ENCODE data around the gene TMEM53.
A peak's percentile ranks its signal among the peaks of the same experiment; 100 is the strongest.
"Not testable (repeated sequence)": the region's sequence is repeated elsewhere in the genome, so short reads cannot be mapped to it uniquely, and the experiment has no call there.

The TMEM53 gene

DNA sequence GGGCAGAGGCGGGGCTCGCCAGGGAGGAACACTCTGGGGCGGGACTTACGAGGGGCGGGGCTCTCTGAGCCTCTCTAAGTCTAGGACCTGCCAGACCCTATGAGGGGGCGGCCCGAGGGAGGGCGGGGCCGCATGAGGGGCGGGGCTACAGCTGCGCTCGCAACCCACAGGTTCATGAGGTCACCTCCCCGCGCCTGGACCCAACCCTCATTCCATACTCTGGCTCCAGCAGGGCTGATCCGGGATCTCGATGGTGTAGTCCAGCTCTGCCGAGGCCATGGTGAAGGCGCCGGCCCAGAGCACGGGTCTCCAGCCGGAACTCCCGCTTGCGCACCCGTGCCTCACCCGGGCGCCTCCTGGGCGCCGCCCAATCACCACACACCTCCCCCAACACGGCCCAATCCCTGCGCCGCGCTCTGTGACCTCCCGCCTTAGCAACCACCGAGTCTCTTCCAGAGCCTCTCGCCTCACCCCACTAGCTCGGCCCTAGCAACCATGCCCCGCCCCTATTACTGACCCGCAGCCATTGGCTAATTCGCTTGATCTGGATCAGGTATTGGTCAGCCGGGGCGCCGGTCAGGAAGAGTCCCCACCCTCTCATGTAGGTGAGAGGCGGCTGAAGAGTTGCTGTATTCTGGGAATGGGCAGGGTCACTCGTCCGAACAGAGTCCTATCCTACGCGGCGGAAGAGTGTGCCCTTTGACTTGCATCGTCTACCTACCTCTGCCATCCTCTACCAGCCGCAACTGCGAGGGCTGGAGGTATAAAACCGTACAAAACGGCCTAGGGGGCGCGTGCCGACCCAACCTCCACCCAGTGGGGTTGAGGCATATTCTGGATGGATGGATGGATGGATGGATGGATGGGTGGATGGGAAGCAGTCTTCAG is at the start of gene TMEM53, which contains the start of gene ARMH1:
TMEM53 (minus strand) TSS at position 369 of the 888 bp plus-strand sequence; CDS start at position 279, 90 bp downstream.
ARMH1 (plus strand) TSS at position 602 of the 888 bp plus-strand sequence. CDS start 14,984 bp downstream, outside the sequence.
- peak; percentile 98 for DNase-seq (ENCODE audit: low spot score)

DNA sequence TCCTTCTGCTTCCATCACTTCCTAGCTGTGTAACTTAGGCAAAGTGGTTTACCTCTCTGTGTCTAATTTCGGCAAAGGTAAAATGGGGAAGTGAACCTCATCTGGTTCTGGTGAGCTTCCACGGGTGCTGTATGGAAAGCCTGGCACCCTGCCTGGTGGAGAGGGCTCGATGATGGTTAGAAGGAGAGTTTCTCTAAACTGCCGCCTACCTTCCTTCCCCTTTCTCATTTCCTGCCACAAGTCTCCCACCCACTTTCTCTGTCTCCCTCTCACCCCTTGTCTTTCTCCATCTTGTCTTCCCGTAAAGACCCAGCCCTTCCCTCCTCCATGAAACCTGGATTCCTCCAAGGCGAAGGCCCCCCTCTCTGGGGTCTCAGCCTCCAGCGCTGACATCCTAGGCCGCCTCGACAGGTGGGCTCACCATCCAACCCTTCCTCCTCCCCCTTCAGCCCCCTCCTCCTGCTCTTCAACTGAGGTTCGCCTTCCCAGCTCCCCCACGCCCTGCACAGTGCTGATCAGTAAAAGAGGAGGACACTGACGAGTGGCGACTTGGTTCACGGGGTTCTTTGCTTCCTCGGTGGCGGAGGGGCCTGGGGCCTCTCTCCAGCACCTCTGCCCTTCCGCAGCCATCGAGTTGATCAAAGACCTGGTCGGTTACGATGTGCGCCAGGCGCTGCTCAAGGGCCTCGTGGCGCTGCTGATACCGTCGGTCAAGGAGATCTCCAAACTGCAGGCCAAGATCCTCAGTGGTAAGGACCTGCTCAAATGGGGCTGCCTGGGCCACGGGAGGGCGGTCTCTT is 49.4 kb upstream of the TMEM53 start:
- DNase-seq (ENCODE audit: low spot score), result no peak

DNA sequence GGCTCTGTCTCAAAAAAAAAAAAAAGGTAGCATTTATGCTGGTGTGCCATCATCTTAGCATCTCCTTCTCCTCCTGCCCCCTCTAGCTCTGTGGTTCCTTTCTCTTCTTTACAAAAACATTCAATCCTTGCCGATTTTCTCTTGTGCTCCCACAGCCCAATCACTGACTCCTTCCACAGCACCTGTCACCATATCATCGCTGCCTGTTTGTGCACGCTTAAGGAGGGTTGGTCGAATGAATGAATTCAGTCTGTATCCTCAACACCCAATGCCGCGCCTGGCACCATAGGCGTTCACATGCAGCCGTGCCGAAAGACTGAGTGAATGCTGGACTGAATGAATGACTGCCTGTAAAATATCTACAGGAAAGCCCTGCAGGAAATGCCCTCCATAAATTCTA is 48.8 kb upstream of the TMEM53 start:
- DNase-seq (ENCODE audit: low spot score), result no peak

DNA sequence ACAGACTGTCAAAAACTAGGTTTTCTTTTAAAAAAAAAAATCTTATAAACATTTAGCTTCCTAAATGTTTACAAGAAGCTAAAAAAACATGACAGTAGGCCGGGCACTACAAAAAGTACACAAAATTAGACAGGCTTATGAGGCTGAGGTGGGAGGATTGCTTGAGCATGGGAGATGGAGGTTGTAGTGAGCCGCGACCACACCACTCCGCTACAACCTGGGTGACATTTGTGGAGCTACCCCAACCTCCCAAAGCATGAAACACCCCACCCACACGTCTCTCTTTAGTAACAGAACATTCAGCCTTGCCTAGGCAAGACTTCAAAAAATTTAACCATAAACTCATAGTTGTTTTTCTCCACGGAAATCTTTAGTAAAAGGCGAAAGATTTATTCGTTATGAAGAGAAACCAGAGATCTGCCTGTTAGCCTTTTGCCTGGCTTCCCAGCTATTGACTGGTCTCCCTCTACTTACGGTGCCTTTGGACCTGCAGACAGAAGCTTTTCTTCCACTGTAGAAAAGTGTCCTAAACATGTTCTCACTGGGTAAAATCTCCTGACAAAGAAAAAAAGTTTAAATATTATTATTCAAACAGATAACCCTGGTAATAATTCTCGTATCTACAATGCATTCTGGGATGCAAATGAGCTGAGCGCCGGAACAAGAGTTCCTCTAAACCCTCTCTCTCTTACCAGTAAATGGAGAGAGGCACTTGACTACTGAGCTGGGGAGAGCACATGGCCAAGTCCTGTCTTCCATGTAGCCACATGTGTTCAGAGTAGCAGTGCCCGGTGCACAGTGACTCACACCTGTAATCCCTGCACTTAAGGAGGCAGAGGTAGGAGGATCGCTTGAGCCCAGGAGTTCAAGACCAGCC is 47.4 kb upstream of the TMEM53 start:
- peak; percentile 79 for DNase-seq (ENCODE audit: low spot score)

DNA sequence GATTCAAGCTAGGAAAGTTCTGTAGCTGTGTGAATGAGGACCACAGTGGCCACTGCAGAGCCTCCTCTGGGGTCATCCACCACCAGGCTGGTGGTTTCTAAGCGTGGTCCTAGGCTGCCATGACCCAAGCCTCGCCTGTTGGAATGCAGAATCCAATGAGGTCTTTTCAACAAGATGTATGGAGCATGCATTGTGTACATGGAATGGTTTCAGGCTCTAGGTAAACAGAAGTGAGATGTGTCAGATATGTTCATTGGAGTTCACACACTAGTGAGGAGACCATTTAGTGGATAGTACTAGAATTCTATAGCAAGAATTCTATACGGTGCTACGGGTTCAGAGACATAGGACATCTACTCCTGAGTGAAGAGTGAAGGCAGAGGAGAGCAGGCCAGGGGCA is 46.0 kb upstream of the TMEM53 start:
- DNase-seq (ENCODE audit: low spot score), result no peak

DNA sequence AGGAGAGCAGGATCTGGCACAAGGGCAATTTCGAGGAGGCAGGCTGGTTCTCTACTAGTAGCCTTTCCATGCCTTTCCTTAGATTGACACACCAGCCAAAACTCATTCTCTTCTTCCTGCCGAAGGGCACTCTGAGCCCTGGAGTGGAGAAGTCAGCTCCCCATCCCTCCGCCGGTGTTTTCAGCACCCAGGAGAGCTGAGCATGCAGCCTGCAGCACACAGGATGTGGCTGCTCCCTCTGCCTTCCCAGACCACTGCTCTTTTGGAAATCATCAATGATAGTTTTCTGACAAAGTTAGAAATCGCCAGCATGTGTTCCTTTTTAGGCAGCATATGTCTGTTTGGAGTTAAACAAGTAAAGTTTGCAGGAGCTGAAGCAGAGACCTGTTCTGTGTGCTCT is 45.0 kb upstream of the TMEM53 start:
- DNase-seq (ENCODE audit: low spot score), result no peak

DNA sequence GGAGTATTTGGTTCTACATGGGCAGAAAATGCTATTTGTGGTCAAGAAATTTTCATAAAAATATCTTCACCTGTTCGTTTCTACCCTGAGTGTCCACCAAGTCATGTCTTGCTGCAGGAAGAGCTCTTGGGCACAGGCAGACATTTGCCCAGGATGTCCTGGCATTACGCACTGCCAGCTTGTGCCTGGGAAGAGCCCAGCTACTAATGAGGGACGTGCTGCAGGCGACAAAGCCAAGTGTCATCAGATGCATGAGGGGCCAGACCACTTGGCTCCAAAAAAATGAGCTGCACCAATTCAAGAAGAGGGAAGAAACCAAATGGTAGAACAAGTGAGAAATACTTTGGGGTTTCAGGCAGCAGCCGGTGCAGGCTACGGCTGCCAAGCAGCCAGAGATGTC is 43.8 kb upstream of the TMEM53 start:
- DNase-seq (ENCODE audit: low spot score), result no peak

DNA sequence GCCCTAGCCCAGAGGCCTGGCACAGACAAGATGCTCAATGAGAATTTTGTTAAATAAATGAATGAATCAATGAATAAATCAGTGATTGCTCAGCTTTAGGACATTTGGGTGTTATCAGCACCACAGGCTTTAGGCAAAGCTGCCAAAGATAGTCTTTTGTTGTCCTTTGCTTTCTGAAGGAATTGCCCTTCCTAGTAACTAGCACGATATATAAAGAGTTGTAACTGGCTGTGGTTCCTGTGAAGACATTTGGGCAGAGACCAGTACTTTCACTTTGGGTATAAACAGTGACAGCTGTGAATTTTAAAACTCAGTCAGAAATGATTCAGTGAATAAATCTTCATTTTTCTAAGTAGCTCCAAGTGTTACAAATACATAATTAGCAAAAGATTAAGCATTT is 43.4 kb upstream of the TMEM53 start:
- no peak for DNase-seq (ENCODE audit: low spot score)

DNA sequence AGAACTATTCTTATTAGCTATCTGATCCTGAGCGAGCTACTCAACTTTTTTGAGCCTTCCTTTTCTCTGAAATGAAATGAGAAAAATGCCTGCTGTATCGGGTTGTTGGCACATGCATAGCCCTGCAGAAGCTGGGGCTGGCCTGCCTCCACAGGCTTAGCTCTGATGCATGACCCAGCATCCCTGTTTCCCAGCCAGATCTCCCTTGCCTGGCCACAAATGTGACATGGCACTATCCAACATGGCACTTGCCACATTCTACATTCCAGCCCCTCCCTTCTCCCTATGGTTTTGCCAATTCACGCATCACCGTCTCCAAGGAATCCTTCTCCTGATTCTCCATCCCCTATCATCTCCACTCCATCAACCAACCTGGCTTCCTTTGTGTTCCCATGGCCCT is 42.9 kb upstream of the TMEM53 start:
- DNase-seq (ENCODE audit: low spot score), result no peak

DNA sequence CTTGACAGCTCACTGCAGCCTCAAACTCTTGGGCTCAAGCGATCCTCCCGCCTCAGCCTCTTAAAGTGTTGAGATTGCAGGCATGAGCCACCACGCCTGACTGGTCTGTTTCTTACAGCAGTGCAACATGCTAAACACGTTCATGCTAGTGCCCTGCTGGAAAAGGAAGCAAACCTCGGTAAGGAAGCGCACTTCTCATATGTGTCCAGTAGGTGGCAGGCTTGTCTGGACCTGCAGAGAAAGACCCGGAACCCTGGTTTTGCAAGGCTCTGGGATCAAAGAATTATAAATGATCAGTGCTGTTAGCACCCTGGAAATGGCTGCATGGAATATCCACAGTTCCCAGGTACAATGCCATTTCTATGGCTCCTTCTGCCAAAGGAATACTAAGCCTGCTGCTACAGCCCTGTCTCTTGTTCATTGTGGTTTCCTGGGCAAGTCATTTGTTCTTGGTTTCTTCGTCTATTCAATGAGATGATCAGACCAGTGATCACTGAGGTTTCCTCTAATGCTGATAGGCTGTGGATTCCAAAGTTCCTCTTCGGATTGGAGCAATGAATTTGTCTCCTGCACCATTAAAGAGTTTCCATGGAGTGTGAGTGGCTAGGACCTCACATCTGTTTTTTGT is 40.8 kb upstream of the TMEM53 start:
- peak; percentile 78 for DNase-seq (ENCODE audit: low spot score)

DNA sequence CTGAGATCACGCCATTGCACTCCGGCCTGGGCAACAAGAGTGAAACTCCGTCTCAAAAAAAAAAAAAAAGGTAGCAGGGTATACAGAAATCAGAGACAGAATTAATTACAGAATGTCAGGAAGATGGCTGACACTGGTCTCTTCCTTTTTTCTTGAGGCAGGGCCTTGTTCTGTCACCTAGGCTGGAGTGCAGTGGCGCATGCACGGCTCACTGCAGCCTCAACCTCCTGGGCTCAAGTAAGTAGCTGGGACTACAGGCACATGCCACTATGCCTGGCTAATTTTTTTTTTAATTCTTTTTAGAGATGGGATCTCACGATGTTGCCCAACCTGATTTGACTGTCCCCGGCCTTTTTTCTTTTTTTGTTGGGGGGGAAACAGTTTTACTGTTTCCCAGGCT is 40.3 kb upstream of the TMEM53 start:
- no peak for DNase-seq (ENCODE audit: low spot score)

DNA sequence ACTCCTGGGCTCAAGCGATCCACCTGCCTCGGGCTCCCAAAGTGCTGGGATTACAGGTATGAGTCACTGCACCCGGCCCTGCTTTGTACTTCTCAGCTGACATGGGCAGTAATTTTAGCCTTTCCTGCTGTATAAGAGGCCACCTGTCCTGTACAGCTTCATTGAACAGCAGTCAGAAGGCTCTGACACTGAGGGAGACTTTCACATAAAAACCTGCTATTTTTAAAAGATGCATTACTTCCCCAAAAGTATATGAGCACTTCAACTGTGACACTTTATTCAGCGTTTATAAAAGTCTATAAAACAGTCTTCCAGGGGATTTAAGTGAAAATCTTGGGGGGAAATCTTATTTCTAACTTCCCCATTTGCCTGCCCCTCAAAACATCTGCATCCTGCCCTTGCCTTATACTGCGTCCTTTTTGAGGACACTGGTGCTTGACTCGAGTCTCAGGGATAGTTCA is 39.1 kb upstream of the TMEM53 start:
- DNase-seq (ENCODE audit: low spot score), result no peak

DNA sequence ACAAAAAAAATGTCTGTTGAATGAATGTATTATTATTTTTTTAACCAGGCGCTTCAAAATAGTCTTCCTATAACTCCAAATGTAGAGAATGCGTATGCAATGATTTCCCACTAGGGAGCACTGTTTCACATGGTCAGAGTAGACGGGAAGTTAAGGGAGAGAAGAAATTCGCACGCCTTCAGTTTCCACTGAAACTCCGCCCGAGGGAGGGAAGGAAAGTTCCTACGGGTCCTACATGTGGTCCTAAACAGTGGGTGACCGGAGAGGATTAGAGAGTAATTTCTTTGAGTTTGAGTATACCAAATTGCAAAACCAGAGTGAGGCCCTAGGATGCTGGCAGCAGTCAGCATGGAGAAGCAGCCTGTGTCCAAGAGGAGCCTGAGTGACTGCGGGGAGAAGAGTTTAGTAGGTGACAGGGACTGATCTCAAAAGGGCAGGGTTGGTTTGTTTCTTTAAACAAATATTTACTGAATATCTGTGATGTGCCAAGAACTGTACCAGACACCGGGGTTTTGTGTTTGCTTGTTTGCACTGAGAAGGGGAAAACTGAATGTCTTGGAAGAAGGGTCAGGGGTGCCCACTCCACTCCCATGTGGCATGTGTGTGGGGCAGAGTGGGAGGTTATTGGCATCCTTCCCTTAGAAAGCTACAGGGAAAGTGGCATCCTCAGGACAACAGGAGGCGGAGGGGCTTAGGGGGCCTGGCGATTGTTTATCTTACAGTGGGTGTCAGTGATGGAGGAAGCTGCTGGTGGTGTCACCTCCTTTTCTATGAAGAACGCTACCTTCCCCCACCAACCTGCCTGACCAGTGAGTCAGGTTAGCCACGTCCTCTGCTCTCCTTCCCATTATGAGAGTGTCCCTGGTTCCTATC is 33.9 kb upstream of the TMEM53 start:
- peak; percentile 48 for DNase-seq (ENCODE audit: low spot score)

DNA sequence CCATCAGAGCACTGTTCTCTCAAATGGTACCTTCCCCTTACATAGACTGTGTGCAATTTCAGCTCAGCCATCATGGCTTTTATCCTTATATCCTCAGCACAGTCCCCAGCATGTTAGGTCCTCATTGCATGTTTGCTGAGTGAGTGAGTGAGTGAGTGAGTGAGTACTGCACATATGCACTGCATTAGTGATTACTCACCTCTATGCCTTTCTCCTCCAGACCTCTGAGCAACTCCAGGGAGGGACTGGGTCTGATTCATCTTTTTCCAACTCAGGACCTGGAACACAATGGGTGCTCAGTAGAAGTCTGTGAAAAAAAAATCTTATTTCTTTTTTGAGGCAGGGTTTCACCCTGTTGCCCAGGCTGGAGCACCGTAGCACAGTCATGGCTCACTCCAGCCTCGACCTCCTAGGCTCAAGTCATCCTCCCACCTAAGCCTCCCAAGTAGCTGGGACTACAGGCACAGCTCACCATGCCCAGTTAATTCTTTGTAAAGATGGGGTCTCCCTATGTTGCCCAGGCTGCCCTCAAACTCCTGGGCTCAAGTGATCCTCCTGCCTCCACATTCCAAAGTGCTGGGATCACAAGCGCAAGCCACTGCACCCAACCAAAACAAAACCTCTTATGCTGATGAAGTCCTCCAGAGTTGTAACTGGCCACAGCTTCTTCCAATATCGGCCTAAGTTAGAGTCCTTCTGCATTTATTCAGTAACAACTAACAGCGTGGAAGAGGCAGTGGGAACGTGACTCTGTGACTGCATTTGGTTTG is 33.0 kb upstream of the TMEM53 start:
- no peak for DNase-seq (ENCODE audit: low spot score)

DNA sequence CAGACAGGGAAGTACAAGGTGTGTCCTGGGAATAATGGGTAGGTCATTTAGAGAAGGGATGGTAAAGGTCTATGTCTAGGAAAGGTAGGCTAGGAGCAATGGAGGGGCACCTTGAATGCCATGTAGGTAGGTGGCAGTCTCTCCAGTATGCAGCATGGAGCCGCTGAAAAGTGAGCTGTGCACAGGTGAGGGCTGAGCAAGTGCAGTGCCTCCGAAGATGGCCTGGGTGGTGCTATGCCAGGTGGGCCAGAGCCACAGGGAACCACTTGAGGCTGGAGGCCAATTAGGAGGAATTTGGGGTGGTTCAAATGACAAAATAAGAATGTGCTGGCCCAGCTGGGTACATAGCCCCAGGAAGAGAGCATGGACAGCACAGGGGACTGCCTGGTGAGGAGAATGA is 31.7 kb upstream of the TMEM53 start:
- DNase-seq (ENCODE audit: low spot score), result no peak

DNA sequence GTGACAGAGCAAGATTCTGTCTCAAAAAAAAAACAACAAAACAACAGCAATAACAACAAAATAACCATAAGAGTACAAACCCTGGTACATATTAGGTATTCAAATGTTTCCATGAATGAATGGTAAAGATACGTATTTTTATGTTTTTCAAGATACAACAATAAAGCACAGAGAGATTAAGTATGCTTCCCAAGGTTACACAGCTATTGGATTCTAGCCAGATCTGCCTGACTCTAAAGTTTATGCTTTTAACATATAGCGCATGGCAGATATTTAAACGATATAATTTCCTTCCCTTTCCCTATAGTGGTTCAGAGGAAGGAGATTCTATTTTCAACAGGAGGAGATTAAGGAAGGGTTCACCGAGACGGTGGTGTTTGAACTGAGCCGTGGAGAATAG is 31.2 kb upstream of the TMEM53 start:
- DNase-seq (ENCODE audit: low spot score), result no peak

DNA sequence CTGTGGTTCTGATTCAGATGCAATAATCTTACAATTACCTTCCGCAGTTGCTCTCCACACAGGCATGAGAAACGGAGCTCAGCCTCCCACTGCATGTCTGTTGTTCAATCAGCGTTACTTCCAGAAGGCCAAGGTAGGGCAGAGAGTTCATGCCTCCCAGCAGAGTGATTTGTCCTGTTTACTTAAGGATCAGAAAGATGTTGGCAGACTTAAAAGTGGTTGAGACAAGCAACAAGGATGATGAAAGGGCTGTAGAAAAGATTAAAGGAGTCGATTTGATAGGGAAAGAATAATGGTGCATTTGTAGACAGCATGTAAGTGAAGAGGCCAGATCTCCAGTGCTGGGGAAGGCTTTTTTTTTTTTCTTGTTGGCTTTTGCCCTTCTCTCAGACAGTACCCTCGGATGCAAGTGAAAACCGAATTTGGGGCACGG is 26.9 kb upstream of the TMEM53 start:
- DNase-seq (ENCODE audit: low spot score), result no peak

DNA sequence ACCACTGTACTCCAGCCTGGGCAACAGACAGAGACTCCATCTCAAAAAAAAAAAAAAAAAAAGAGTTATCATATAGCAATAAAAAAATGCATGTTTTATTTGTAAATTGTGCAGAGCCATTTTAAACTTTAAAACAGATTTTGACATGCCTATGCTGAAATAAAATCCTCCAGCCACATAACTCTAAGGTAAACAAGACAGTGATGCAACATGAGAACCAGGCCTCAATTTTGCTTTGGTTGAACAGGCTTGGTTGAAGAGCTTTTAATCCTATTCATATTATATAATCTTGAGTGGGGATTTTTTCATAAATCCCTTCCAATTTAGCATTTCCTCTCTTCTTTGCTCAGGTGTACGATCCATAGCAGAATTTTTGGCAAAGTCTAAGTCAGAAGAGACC is 26.3 kb upstream of the TMEM53 start:
- DNase-seq (ENCODE audit: low spot score), result no peak

DNA sequence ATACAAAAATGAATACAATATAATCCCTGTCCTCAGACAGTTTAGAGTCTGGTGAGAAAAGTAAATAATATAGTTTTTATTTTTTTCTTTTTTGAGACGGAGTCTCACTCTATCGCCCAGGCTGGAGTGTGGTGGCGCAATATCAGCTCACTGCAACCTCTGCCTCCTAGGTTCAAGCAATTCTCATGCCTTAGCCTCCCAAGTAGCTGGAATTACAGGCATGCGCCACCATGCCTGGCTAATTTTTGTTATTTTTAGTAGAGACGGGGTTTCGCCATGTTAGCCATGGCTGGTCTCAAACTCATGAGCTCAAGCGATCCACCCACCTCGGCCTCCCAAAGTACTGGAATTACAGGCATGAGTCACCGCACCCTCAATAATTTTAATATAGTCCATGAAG is 25.1 kb upstream of the TMEM53 start:
- DNase-seq (ENCODE audit: low spot score), result not testable (repeated sequence)

DNA sequence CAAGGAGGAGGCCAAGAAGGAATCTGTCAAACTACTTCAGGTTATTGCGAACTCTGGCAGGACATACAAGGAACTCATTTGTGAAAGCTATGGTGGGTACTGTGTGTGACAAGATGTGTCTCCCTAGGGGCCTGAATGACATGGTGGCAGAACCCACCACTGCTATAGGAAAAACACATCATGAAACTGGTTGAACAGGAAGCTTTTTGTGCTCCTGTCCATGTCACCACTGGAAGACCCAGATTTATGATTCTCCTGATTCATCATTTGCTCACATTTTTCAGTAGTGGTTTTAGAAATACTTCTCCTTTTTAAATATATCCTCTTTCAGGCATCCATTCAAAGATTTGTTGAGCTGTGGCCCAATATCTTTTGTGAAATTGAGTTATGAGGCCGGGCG is 23.9 kb upstream of the TMEM53 start:
- DNase-seq (ENCODE audit: low spot score), result no peak
